ENCODE measurements around the gene KRTAP12-3. TPM values are rescaled to one million over a fixed set of nuclear protein-coding genes. Genes with fewer than 3 reads are reported as not detected.
"Not testable (repeated sequence)": the region's sequence is repeated elsewhere in the genome, so short reads cannot be mapped to it uniquely, and the experiment has no call there.

Gene KRTAP12-3
- total and polyA plus RNA-seq, 5 donors from 2014 or later: not detected

- H3K9me3 Mint-ChIP-seq: peaks cover 0 to 1% (median 0%) of the 10 kb centered on the region in 7 donors
- Histone ChIP-seq H3K36me3 (ENCODE audit: control insufficient read depth, insufficient read depth, low read length) (no peaks in the 10 kb centered on the region), H3K27ac (ENCODE audit: insufficient read depth, low read length, poor library complexity, severe bottlenecking) (no peak within 1 kb of the TSS), H3K9me3 (ENCODE audit: control insufficient read depth in 2 of 2, low read length in 2 of 2) (no peaks in the 10 kb centered on the region), H3K4me1 (ENCODE audit: control insufficient read depth, insufficient read depth, low read length, poor library complexity, severe bottlenecking) (no peaks in the 10 kb centered on the region), H3K4me3 (ENCODE audit: low read depth, low read length) (no peak within 1 kb of the TSS), H3K27me3 (ENCODE audit: control insufficient read depth, insufficient read depth, low read length) (peaks cover 5% of the 10 kb centered on the region)
- peaks cover 24% of the 10 kb centered on the region for H3K27me3 Mint-ChIP-seq
- no peak within 1 kb of the TSS for H3K4me3 Mint-ChIP-seq
- no peaks in the 10 kb centered on the region for H3K36me3 Mint-ChIP-seq
- H3K4me1 Mint-ChIP-seq: peaks cover 0 to 3% (median 1%) of the 10 kb centered on the region in 4 donors
- DNase-seq (no peak), ATAC-seq (ENCODE audit: low read depth in 2 of 2) (no peak)
- peak within 1 kb of the TSS in 1 of 3 donors; percentile 80 for H3K27ac Mint-ChIP-seq
Observed at GRCh38 chr21:44681861-44682579, 24.3 kb downstream of the KRTAP12-3 start, which contains the start of gene KRTAP12-1. Gene KRTAP12-1, minus strand, starts transcription at chr21:44682163. Its CDS starts 40 bp downstream, at chr21:44682123.

- Histone ChIP-seq H3K4me3 (ENCODE audit: low read depth, low read length) (no peak overlapping the region), H3K9me3 (ENCODE audit: control insufficient read depth in 2 of 2, low read length in 2 of 2) (no peaks in the 10 kb centered on the region), H3K27me3 (ENCODE audit: control insufficient read depth, insufficient read depth, low read length) (peaks cover 5% of the 10 kb centered on the region), H3K4me1 (ENCODE audit: control insufficient read depth, insufficient read depth, low read length, poor library complexity, severe bottlenecking) (no peaks in the 10 kb centered on the region), H3K36me3 (ENCODE audit: control insufficient read depth, insufficient read depth, low read length) (no peaks in the 10 kb centered on the region), H3K27ac (ENCODE audit: insufficient read depth, low read length, poor library complexity, severe bottlenecking) (no peak overlapping the region)
- DNase-seq: no peak
- ATAC-seq (ENCODE audit: low read depth in 2 of 2): no peak
- Mint-ChIP-seq H3K36me3 (no peaks in the 10 kb centered on the region), H3K4me1 (peaks cover 0 to 3% (median 1%) of the 10 kb centered on the region in 4 donors), H3K9me3 (peaks cover 0 to 1% (median 0%) of the 10 kb centered on the region in 7 donors), H3K27ac (peak overlapping the region in 1 of 3 donors; percentile 36), H3K27me3 (peaks cover 29% of the 10 kb centered on the region), H3K4me3 (no peak overlapping the region)
Observed at GRCh38 chr21:44682580-44683151, 24.9 kb downstream of the KRTAP12-3 start.

DNA sequence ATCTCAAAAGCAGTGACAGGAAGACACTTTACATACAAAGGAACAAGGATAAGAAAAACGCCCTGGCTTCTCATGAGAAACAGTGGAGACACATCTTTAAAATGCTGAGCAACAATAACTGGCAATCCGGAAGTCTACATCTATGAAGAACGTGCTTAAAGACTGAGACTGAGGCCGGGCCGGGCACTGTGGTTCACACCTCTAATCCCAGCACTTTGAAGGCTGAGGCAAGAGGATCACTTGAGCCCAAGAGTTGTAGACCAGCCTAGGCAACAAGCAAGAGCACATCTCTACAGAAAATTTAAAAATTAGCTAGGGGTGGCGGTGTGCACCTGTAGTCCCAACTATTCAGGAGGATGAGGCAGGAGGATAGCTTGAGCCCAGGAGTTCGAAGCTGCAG lies 26.3 kb downstream of the KRTAP12-3 start:
- DNase-seq (no peak), ATAC-seq (ENCODE audit: low read depth in 2 of 2) (no peak)
- Histone ChIP-seq H3K36me3 (ENCODE audit: control insufficient read depth, insufficient read depth, low read length) (no peaks in the 10 kb centered on the region), H3K4me1 (ENCODE audit: control insufficient read depth, insufficient read depth, low read length, poor library complexity, severe bottlenecking) (no peaks in the 10 kb centered on the region), H3K4me3 (ENCODE audit: low read depth, low read length) (no peak overlapping the region), H3K27ac (ENCODE audit: insufficient read depth, low read length, poor library complexity, severe bottlenecking) (no peak overlapping the region), H3K27me3 (ENCODE audit: control insufficient read depth, insufficient read depth, low read length) (peaks cover 5% of the 10 kb centered on the region), H3K9me3 (ENCODE audit: control insufficient read depth in 2 of 2, low read length in 2 of 2) (no peaks in the 10 kb centered on the region)
- H3K27me3 Mint-ChIP-seq: peaks cover 26% of the 10 kb centered on the region
- no peaks in the 10 kb centered on the region for H3K36me3 Mint-ChIP-seq
- peaks cover 0 to 3% (median 1%) of the 10 kb centered on the region in 4 donors for H3K4me1 Mint-ChIP-seq
- no peak overlapping the region for H3K27ac Mint-ChIP-seq
- no peak overlapping the region for H3K4me3 Mint-ChIP-seq
- H3K9me3 Mint-ChIP-seq: peaks cover 0 to 1% (median 0%) of the 10 kb centered on the region in 7 donors

DNA sequence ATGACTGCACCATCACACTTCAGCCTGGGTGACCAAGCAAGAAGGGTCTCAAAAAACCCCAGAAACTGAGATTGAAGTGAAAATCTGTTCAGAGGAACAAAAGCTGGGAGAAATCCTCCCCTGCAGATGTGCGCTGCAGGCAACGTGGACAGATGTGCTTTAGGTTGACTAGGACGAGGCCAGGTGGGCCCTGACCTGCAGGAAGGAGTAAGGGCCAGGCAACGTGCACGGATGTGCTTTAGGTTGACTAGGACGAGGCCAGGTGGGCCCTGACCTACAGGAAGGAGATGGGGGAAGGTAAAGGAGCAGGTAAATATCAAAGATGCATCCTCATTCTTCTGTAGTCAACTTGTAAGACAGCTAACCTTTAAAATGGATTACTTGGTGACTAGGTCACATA lies 26.8 kb downstream of the KRTAP12-3 start:
- ATAC-seq (ENCODE audit: low read depth in 2 of 2): no peak
- peaks cover 0 to 1% (median 0%) of the 10 kb centered on the region in 7 donors for H3K9me3 Mint-ChIP-seq

DNA sequence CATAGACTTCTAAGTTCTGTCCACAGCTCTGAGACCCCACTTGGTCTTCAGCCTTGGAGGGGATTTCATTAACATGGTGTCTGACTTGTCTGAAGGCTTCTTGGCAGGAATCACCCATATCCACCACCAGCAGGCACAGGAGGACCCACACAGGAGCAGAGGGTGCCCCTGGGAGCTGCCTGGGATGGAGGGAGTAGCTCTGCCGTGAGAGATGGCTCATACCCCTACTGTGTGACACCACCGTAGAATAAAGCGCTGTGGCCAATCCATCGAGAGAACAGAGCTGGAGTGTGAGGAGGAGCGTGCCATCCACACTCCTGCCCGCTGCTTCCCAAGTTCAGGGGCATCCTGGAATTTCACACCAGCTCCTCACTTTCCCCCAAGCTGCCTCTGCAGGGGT lies 27.3 kb downstream of the KRTAP12-3 start:
- H3K36me3 Mint-ChIP-seq; H3K4me3 ChIP-seq (ENCODE audit: low read depth, low read length); H3K9me3 ChIP-seq (ENCODE audit: control insufficient read depth in 2 of 2, low read length in 2 of 2); H3K4me1 ChIP-seq (ENCODE audit: control insufficient read depth, insufficient read depth, low read length, poor library complexity, severe bottlenecking); H3K4me1 Mint-ChIP-seq; H3K27ac ChIP-seq (ENCODE audit: insufficient read depth, low read length, poor library complexity, severe bottlenecking); H3K36me3 ChIP-seq (ENCODE audit: control insufficient read depth, insufficient read depth, low read length); DNase-seq; H3K27ac Mint-ChIP-seq; H3K9me3 Mint-ChIP-seq; H3K27me3 ChIP-seq (ENCODE audit: control insufficient read depth, insufficient read depth, low read length); ATAC-seq (ENCODE audit: low read depth in 2 of 2); H3K4me3 Mint-ChIP-seq: not testable (repeated sequence)
- peaks cover 28% of the 10 kb centered on the region for H3K27me3 Mint-ChIP-seq

More for the DNA sequence above, 26.8 kb downstream of the KRTAP12-3 start:
- no peaks in the 10 kb centered on the region for H3K4me1 ChIP-seq (ENCODE audit: control insufficient read depth, insufficient read depth, low read length, poor library complexity, severe bottlenecking)
- no peak overlapping the region for H3K27ac Mint-ChIP-seq
- DNase-seq: no peak
- no peak overlapping the region for H3K4me3 ChIP-seq (ENCODE audit: low read depth, low read length)
- peaks cover 0 to 3% (median 1%) of the 10 kb centered on the region in 4 donors for H3K4me1 Mint-ChIP-seq
- H3K9me3 ChIP-seq (ENCODE audit: control insufficient read depth in 2 of 2, low read length in 2 of 2): no peaks in the 10 kb centered on the region
- H3K27me3 ChIP-seq (ENCODE audit: control insufficient read depth, insufficient read depth, low read length): peaks cover 3% of the 10 kb centered on the region
- no peaks in the 10 kb centered on the region for H3K36me3 Mint-ChIP-seq
- H3K27me3 Mint-ChIP-seq: peaks cover 26% of the 10 kb centered on the region
- no peaks in the 10 kb centered on the region for H3K36me3 ChIP-seq (ENCODE audit: control insufficient read depth, insufficient read depth, low read length)
- no peak overlapping the region for H3K27ac ChIP-seq (ENCODE audit: insufficient read depth, low read length, poor library complexity, severe bottlenecking)
- no peak overlapping the region for H3K4me3 Mint-ChIP-seq

DNA sequence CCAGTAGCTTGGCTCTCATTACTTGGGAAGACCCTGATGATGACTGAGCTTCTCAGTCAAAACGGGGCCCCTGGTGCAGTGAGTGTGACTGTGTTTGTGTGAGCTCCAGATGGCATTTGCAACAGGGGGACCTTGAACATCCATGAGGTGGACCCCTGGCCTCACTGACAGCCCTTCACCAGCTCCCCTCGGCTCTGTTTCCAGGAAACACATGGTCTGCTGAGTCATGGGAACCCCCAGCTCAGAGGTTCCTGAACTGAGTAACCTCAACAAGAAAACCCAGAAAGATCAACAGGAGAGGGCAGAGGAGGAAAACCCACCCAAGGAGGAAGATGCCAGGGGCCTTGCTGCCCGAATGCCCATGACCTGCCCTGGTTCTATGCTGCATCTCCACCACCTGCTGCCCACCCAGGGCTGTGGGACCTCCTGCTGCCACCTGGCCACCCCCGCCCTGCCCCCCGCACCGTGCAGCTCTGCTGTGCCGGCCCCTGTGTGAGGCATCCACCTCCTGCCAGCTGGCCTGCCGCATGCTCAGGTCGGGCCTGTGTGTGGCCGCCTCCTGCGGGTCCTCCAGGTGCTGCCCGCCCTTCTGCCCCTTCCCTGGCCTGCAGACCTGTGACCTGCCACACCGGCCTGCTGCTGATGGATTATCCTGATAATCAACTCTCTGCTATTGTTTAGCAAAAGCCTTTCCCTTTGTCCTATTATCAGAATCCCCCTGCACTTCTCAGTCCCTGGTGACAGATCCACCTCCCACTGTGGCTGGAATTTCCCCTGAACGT lies 28.5 kb downstream of the KRTAP12-3 start:
- no peaks in the 10 kb centered on the region for H3K36me3 ChIP-seq (ENCODE audit: control insufficient read depth, insufficient read depth, low read length)
- ATAC-seq (ENCODE audit: low read depth in 2 of 2): no peak
- no peak overlapping the region for H3K27ac ChIP-seq (ENCODE audit: insufficient read depth, low read length, poor library complexity, severe bottlenecking)
- H3K27ac Mint-ChIP-seq: peak overlapping the region in 1 of 3 donors; percentile 55
- H3K4me1 ChIP-seq (ENCODE audit: control insufficient read depth, insufficient read depth, low read length, poor library complexity, severe bottlenecking): no peaks in the 10 kb centered on the region
- peaks cover 0 to 3% (median 1%) of the 10 kb centered on the region in 4 donors for H3K4me1 Mint-ChIP-seq
- no peaks in the 10 kb centered on the region for H3K36me3 Mint-ChIP-seq
- H3K4me3 ChIP-seq (ENCODE audit: low read depth, low read length): no peak overlapping the region
- H3K9me3 Mint-ChIP-seq: no peaks in the 10 kb centered on the region
- H3K4me3 Mint-ChIP-seq: no peak overlapping the region
- H3K27me3 Mint-ChIP-seq: peaks cover 30% of the 10 kb centered on the region
- no peak for DNase-seq
- H3K27me3 ChIP-seq (ENCODE audit: control insufficient read depth, insufficient read depth, low read length): peaks cover 4% of the 10 kb centered on the region
- H3K9me3 ChIP-seq (ENCODE audit: control insufficient read depth in 2 of 2, low read length in 2 of 2): no peaks in the 10 kb centered on the region

- H3K27ac Mint-ChIP-seq: peak overlapping the region in 1 of 3 donors; percentile 59
- Histone ChIP-seq H3K9me3 (ENCODE audit: control insufficient read depth in 2 of 2, low read length in 2 of 2) (peaks cover 0 to under 1% of the 10 kb centered on the region in 2 experiments), H3K27ac (ENCODE audit: insufficient read depth, low read length, poor library complexity, severe bottlenecking) (no peak overlapping the region), H3K27me3 (ENCODE audit: control insufficient read depth, insufficient read depth, low read length) (peaks cover 4% of the 10 kb centered on the region), H3K36me3 (ENCODE audit: control insufficient read depth, insufficient read depth, low read length) (no peaks in the 10 kb centered on the region), H3K4me1 (ENCODE audit: control insufficient read depth, insufficient read depth, low read length, poor library complexity, severe bottlenecking) (no peaks in the 10 kb centered on the region), H3K4me3 (ENCODE audit: low read depth, low read length) (no peak overlapping the region)
- no peak overlapping the region for H3K4me3 Mint-ChIP-seq
- peaks cover 0 to 7% (median 4%) of the 10 kb centered on the region in 4 donors for H3K4me1 Mint-ChIP-seq
- no peak for ATAC-seq (ENCODE audit: low read depth in 2 of 2)
- no peaks in the 10 kb centered on the region for H3K36me3 Mint-ChIP-seq
- DNase-seq: no peak
- no peaks in the 10 kb centered on the region for H3K9me3 Mint-ChIP-seq
- H3K27me3 Mint-ChIP-seq: peaks cover 38% of the 10 kb centered on the region
Observed at GRCh38 chr21:44686843-44687561, 29.3 kb downstream of the KRTAP12-3 start.
